ENCODE results near the gene GOLGA6L10.
"Not testable (repeated sequence)": the region's sequence is repeated elsewhere in the genome, so short reads cannot be mapped to it uniquely, and the experiment has no call there.

DNA sequence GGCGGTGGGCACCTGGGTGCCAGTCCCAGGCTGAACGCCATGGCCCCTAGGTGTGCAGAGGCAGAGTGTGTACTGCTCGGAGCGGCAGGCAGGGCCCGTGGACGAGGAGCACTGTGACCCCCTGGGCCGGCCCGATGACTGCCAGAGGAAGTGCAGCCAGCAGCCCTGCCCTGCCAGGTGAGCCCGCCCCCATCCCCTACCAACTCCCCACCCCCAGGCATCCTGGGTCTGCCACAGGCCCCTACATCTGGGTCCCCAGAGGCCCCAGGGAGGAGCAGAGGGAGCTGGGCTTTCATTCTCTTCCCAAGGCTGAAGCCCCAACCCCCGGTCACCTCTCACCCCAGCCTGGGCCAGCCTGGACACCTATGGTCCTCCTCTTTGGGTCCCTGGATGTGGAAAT is 23.6 kb downstream of the GOLGA6L10 start:
- TF ChIP-seq, protein P1, sequence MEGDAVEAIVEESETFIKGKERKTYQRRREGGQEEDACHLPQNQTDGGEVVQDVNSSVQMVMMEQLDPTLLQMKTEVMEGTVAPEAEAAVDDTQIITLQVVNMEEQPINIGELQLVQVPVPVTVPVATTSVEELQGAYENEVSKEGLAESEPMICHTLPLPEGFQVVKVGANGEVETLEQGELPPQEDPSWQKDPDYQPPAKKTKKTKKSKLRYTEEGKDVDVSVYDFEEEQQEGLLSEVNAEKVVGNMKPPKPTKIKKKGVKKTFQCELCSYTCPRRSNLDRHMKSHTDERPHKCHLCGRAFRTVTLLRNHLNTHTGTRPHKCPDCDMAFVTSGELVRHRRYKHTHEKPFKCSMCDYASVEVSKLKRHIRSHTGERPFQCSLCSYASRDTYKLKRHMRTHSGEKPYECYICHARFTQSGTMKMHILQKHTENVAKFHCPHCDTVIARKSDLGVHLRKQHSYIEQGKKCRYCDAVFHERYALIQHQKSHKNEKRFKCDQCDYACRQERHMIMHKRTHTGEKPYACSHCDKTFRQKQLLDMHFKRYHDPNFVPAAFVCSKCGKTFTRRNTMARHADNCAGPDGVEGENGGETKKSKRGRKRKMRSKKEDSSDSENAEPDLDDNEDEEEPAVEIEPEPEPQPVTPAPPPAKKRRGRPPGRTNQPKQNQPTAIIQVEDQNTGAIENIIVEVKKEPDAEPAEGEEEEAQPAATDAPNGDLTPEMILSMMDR (IDR thresholded peaks at IDR 0.05; ENCODE audit: low read length) = not testable (repeated sequence)
- not testable (repeated sequence) for TF ChIP-seq EZH2 (optimal IDR thresholded peaks at IDR 0.05; ENCODE audit: low read depth, low read length)

All from MM.1S (cell line).